Epithelial cell of esophagus (primary cell): ENCODE data around the gene CCL25.
"Not testable (repeated sequence)": the region's sequence is repeated elsewhere in the genome, so short reads cannot be mapped to it uniquely, and the experiment has no call there.

ENCODE experiments used
- DNase-seq: peaks from one replicate; pipeline ENCODE4 v3.0.0; 2010; ENCODE audit warnings: low read depth
- H3K4me3 ChIP-seq: 2 replicates; pipeline ENCODE4 v1.5.1; 2011; ENCODE audit warnings: mild to moderate bottlenecking, low read length, control low read depth
- TF ChIP-seq, protein P1 (sequence below): IDR thresholded peaks from 2 replicates; pipeline ENCODE4 v1.5.1; 2011; ENCODE audit warnings: low read depth, mild to moderate bottlenecking, low read length, control low read depth, inconsistent platforms; ENCODE audit not compliant: insufficient read depth; ENCODE audit errors: missing control alignments

CCL25 gene

DNA sequence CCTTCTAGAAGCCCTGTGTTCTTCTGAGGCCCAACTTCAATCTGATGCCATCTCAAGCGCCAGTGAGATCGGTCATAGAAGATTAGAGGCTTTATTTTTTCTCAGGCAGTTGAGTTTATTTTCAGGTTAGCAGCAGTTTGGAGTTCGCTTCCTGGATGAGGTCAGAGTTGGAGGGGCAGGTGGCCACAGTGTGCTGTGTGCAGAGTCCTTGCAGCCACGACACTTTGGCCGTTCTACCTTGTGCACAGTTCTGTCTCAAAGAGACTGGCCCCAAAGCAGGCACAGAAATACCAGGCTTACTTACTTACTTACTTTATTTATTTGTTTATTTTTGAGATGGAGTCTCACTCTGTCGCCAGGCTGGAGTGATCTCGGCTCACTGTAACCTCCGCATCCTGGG, 31.2 kb upstream of the CCL25 start:
- TF ChIP-seq, protein P1, sequence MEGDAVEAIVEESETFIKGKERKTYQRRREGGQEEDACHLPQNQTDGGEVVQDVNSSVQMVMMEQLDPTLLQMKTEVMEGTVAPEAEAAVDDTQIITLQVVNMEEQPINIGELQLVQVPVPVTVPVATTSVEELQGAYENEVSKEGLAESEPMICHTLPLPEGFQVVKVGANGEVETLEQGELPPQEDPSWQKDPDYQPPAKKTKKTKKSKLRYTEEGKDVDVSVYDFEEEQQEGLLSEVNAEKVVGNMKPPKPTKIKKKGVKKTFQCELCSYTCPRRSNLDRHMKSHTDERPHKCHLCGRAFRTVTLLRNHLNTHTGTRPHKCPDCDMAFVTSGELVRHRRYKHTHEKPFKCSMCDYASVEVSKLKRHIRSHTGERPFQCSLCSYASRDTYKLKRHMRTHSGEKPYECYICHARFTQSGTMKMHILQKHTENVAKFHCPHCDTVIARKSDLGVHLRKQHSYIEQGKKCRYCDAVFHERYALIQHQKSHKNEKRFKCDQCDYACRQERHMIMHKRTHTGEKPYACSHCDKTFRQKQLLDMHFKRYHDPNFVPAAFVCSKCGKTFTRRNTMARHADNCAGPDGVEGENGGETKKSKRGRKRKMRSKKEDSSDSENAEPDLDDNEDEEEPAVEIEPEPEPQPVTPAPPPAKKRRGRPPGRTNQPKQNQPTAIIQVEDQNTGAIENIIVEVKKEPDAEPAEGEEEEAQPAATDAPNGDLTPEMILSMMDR, result no peak
- no peak for DNase-seq
- H3K4me3 ChIP-seq, result no peak overlapping the region

GRCh38 chr19:8022275-8022674, 30.3 kb upstream of the CCL25 start:
- TF ChIP-seq, protein P1, result no peak
- H3K4me3 ChIP-seq, result no peak overlapping the region
- DNase-seq, result no peak

- no peak overlapping the region for H3K4me3 ChIP-seq
- DNase-seq, result no peak
These were observed 29.2 kb upstream of the CCL25 start for GRCh38 chr19:8023371-8023770.

DNA sequence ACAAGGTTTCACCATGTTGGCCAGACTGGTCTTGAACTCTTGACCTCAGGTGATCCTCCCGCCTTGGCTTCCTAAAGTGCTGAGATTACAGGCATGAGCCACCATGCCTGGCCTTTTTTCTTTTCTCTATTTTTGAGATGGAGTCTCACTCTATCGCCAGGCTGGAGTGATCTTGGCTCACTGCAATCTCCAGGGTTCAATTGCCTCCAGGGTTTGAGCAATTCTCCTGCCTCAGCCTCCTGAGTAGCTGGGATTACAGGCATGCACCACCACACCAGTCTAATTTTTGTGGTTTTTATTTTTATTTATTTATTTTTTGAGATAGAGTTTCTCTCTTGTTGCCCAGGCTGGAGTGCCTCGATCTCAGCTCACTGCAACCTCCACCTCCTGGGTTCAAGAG, 28.3 kb upstream of the CCL25 start:
- not testable (repeated sequence) for H3K4me3 ChIP-seq, DNase-seq

More at GRCh38 chr19:8023371-8023770, 29.2 kb upstream of the CCL25 start:
- TF ChIP-seq, protein P1, result no peak

DNA sequence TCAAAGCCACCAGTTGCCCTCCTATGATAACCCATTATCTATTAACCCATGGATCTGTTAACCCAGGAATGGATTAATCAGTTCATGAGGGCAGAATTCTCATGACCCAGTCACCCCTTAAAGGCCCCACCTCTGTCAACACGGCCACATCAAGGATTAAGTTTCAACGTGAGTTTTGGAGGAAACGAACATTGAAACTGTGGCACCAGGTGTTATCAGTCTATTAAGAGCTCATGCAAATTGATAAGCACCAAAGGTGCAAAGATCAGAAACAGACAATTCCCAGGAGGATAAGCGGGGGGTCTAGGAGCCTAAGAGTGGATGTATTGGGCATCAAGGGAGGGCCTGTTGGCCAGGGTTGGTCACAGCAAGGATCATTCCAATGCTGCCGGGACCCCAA, 27.2 kb upstream of the CCL25 start:
- TF ChIP-seq, protein P1, result no peak
- no peak for DNase-seq
- H3K4me3 ChIP-seq, result no peak overlapping the region

- TF ChIP-seq, protein P1, result no peak
- no peak for DNase-seq
- H3K4me3 ChIP-seq, result no peak overlapping the region
These were observed 23.5 kb upstream of the CCL25 start for GRCh38 chr19:8028951-8029491.

- no peak overlapping the region for H3K4me3 ChIP-seq
- no peak for DNase-seq
- TF ChIP-seq, protein P1, result no peak
These were observed 21.6 kb upstream of the CCL25 start for GRCh38 chr19:8030960-8031359.

DNA sequence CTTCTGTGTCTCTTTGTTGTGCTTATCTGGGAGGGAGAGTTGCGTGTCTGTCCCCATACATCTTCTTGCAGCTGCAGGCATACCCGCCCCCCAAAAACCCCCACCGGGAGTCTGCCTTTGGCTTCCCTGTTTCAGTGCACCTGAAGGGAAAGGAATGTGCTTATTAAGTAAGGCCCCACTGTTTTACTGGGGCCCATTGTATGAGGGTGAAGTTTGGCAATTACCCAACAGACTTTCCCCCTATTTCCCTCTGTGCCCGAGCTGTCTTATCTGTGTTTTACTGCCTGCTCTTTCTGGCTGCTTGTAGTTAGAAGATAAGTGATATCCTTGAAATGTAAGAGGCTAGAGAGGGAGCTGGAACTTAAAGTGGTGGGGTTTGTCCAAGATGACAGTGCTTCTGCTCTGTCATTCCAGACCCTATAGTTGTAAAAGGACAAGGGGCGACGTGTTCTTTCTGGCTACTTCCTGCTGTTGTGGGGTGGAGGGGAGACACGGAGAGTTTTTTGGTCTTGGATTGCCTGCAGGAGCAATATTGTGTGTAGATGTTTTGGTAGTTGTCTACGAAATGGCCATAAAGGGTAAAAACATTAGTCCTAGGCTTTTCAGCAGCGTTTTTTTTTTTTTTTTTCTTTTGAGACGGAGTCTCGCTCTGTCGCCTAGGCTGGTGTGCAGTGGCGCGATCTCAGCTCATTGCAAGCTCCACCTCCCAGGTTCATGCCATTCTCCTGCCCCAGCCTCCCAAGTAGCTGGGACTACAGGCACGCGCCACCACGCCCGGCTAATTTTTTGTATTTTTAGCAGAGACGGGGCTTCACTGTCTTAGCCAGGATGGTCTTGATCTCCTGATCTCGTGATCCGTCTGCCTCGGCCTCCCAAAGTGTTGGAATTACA, 19.0 kb upstream of the CCL25 start:
- not testable (repeated sequence) for H3K4me3 ChIP-seq, DNase-seq
